ENCODE data around the gene LIPC.

LIPC gene

DNA sequence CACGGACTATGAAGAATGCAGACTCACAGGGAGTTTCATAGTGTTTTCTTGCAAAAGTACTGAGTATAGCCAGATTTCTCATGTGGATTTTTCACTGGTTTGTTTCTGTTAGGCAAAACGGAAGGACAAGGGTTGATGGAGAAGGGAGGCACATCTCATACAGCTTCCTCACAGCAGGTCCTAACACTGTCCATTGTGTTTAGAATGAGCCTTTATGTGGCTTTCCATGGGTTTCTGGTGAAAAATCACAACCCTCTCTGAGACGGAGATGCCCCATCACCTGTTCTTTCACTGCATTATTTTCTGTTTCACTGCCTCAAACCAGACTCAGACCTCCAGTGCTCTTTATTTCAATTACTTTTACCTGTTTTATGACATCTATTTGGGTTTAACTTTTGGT lies 25.0 kb upstream of the LIPC start:
- no peak for DNase-seq (ENCODE audit: low read depth)

DNA sequence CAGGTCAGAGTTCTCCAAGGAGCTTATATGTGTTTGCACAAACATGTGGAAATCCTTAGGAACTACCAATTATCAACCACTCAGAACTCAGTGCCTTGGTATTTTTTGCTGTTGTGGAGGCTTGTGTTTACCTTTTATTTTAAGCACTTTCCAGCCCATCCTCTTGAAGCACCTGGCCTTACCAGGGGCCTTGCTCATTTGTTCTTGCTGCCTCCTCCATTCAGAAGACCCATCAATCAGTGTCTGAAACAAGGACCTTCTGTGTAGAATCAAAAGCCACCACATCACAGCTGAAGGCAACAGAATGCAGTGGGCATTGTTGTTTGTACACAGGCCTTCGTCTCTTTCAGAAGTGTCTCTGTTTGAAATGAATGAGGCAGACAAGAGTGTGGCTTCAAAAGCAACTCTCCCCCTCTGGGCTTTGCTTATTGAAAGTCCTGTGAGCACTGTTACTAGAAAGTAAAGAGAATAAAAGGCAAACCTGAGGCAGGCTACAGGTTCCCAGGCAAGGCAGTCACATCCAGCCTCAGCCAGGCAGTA lies 24.5 kb upstream of the LIPC start:
- DNase-seq (ENCODE audit: low read depth): no peak

DNA sequence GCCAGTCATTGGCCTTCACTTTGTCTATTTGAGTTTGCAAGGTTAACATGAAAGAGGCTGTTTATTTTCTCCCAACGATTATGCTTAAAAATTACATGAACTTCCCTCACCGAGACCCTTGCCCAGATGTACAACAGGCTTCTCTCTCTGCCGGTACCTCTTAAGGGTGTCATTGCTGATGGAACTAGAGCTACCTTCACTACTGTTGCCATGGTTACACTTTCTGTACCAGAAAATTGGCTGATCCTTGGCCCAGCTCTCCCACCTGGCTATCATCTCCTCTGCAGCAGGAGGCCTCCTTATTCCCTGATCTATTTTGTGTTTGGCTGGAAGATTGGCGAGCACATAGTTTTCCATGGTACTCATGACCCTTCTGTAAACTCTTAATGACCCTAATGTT lies 24.0 kb upstream of the LIPC start:
- DNase-seq (ENCODE audit: low read depth): no peak

DNA sequence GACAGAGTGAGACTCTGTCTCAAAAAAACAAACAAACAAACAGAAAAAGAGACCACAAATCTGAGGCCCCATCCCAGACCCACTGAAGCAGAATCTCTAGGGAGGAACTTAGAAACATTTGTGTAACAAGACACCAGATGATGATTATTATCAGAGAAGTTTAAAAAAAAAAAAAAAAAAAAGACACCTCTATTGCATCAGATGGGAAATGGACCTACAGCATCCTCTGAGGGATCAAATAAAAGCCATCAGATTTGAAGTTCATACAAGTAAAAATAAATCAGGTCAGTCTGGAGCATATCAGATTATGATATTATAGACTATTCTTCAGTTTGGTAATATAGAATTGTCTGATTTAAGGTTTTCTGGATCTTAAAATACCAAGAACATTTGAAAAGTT lies 21.9 kb upstream of the LIPC start:
- no peak for DNase-seq (ENCODE audit: low read depth)

DNA sequence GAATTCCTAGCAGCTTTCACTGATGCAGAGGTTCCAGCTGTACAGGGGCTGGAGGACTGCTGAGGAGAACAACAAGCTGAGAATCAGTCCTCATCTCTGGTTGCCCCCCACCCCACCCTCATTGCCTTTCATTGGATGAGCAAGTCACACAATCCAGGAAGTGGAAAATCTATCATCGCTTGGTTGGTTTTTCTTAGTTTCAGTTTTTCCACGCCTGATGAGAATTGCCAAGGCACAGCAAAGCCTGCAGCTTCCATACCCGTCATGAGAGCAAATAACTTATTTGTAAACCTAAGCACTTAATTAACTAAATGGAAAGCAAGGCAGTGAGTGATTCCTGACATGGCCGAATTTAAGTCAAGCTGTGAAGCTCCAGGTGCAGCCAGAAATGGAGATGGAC lies 21.4 kb upstream of the LIPC start:
- DNase-seq (ENCODE audit: low read depth): no peak

DNA sequence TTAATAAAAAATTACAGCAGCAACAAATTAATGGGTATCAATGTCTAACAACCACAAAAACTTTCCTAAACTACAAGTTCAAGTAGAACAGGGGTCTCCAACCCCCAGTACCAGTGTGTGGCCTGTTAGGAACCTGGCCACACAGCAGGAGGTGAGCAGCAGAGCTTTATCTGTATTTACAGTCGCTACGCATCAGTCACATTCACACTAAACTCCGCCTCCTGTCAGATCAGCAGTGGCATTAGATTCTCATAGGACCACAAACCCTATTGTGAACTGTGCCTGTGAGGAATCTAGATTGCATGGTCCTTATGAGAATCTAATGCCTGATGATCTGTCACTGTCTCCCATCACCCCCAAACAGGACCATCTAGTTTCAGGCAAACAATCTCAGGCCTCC lies 18.5 kb upstream of the LIPC start:
- no peak for DNase-seq (ENCODE audit: low read depth)

DNA sequence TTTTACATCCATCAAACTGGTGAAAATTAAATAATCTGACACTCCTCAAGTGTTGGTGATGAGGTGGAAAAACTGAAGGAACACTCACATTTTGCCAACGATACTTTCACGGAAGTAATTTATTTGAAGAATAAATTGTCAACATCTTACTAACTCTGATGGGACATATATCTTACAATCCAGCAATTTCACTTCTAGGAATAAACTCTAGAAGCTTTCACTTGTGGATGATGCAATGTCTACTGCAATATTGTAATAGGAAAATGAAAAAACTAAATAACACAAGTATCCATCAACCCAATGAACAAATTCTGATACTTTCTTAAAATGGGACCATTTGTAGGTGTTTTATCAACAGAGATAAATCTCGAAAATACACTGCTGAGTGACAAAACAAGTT lies 16.2 kb upstream of the LIPC start:
- DNase-seq (ENCODE audit: low read depth): no peak

DNA sequence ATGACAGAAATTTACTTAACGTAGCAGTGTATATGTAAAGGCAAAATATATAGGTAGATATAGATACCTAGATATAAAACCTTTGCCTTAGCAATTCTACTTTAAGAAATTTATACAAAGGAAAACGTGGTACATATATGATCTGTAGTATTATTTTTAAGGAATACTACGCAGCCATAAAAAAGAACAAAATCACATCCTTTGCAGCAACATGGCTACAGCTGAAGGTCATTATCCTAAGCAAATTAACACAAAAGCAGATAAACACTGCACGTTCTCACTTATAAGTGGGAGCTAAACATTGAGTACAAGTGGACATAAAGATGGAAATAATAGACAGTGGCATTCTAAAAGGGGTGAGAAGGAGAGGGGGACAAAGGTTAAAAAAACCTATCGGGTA lies 14.8 kb upstream of the LIPC start:
- DNase-seq (ENCODE audit: low read depth): no peak

DNA sequence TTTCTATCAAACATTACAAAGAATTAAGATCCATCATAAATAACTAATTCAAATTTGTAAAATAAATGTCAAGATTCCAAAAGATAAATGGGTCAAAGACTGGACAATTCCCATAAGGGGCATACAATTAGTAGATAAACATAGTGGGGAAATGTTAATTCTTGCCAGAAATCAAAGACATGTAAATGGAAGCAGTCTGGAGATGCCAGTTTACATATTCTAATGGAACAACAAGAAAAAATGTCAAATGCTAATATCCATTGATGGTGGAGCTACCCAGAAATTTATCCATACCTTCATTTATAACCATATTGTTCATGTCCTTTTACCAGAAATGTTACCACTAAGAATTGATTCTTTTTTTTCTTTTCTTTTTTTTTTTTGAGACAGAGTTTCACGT lies 13.7 kb upstream of the LIPC start:
- DNase-seq (ENCODE audit: low read depth): no peak

DNA sequence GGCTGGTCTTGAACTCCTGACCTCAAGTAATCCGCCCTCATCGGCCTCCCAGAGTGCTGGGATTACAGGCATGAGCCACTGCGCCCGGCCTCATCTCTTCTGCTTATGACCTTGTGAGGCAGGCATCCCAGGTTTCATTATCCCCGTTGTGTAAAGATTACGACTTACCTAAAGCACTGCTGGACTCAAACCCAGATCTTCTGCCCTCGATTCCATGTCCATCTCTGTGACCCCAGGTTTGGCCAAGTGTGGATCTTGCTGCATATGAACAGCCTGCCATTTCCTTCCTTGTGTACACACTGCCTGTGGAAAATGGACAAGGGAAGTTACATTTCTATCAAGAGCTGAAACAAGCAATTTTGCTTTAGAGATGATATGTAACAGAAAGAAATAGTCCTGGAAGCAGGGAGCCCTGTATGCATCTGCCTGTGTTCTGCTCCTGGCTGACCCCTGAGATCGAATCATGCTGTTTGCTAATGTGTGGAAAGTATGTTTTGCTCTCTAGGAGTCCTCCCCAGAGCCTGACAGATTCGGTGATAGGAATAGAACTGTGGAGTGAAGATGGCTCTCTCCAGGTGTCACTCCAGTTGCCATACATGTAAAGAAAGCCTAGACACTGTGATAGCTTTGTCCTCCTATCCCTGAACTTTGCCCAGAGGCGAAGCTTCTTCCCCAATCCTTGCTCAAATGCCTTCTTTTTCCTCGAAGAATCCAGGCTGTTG lies 11.8 kb upstream of the LIPC start:
- DNase-seq (ENCODE audit: low read depth): no peak

DNA sequence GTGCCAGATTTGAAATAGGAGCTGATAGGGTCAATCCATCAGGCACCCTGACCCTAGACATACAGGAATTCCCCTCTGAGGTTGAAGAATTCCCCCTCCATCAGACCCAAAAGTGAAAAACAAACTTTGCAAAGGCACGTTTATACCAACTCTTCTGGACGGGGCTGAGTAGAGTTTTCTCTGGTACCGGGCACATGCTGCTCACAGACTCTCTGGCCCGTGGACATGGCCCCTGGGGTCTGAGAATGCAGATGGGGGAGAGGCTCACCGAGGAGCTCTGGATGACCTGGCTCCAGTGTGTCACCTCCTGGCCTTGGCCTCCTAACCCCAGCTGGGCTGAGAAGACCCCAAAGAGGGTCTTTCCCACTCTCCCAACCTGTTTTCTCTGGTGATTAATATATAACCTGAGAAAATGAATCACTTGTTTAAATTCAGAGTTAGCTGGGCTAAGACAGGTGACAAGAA lies 11.2 kb upstream of the LIPC start:
- no peak for DNase-seq (ENCODE audit: low read depth)

DNA sequence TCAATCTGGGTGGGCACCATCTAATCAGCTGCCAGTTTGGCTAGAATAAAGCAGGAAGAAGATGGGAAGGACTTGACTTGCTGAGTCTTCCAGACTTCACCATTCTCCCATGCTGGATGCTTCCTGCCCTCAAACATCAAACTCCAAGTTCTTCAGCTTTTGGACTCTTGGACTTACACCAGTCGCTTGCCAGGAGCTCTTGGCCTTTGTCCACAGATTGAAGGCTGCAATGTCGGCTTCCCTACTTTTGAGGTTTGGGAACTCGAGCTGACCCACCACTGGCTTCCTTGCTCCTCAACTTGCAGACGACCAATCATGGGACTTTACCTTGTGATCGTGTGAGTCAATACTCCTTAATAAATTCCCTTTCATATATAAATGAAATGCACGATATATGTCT lies 8.6 kb upstream of the LIPC start:
- no peak for DNase-seq (ENCODE audit: low read depth)

DNA sequence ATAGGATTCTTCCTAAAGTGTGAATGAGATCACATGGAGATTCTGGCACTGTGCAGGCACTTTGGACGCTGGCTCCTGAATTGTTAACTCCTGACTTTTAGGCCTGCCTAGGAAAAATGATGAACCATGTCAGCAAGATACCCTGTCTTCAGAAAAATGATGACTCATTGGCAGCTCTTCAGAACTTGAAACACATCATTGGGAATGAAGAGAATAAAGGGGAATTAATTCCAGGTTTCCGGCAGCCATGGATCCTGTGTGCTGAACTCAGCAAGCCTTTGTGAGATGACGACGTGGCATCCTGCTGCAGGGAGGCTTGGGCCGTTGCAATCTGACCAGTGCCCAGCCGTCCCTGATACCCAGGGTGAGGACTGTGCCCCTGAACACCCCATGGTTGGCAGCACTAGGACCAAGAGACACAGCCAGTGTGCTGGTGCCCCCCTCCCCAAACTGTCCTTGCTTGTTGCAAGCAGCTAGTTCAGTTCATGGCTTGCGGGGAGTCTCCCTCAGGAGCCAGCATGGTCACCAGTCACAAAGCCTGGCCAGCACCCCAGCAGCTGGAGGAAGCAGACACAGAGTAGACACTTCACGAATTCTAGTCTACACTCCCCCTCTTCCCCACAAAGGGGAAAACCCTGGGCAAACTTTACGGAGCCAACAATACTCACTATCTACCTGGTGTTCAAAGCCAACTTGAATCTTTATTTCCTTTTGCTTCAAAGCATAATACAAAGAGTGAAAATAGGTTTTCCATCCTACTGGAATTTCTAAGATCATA lies 7.8 kb upstream of the LIPC start:
- DNase-seq (ENCODE audit: low read depth): no peak

DNA sequence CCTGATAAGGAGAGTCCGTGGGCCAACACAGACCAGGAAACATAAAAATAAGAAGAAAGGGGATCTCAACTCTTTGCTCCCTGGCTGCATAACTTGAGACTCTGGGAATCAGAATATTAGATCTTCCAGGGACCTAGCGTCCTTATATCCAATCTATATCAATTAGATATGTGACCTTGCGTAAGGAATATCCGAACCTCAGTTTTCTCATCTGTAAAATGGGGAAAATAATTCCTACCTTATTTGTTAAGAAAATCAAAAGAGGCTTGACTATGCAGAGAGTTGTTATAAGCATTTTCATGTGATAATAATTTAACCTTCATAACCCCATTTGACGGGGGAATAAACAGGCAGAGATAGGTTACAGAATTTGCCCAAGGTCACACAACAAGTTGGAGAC lies 7.1 kb upstream of the LIPC start:
- DNase-seq (ENCODE audit: low read depth): no peak

DNA sequence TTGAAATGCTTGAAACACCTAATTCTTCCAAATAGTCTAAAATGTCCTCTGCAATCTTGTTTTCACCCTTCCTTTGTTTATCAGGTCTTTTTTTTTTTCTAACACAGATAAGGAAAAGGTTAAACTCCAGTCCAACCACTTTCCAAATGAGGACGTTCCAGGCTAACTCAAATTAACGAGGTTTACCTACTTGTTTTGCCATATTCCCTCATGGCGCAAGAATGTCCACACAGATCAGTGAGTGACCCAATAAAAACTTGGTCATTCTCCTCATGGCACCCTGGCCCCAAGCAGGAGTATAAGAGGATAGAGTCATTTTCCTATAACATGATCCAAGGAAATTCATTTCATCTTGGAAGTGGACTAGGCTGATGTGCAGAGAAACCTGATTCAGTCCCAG lies 6.6 kb upstream of the LIPC start:
- DNase-seq (ENCODE audit: low read depth): no peak

DNA sequence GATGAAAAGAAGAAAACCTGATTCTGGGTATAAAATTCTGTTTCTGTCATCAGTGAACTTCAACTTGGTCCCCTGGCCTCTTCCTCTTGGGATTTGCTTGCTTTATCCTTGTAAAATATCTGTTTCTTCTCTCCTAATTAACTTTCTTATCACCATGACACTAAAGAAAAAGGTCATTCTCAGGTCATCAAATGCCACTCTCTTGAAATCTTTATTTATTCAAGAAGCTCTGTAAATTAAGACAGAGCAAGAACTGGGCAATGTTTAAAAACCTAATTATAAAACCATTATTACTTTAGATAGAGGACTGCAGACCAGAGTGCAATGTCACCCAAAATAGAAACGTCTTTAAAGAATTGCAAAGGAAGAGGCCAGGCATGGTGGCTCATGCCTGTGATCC lies 6.0 kb upstream of the LIPC start:
- no peak for DNase-seq (ENCODE audit: low read depth)

DNA sequence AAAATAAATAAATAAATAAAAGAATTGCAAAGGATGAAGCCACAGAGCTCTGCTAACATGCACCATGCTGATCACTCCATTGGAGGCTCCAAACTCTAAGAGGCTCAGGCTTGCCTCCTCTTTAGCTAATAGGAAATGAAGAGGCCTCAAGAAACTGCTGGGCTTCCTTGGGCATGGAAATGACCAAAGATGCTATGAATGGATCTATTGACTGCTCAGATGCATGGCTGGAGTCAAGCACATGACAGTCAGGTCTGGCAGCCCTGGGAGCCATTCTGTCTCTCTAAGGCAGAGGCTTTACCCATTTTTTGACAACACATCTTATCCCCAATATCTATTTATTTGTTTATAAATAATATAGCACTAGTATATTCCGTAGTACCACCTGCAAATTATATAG lies 5.3 kb upstream of the LIPC start:
- DNase-seq (ENCODE audit: low read depth): no peak

DNA sequence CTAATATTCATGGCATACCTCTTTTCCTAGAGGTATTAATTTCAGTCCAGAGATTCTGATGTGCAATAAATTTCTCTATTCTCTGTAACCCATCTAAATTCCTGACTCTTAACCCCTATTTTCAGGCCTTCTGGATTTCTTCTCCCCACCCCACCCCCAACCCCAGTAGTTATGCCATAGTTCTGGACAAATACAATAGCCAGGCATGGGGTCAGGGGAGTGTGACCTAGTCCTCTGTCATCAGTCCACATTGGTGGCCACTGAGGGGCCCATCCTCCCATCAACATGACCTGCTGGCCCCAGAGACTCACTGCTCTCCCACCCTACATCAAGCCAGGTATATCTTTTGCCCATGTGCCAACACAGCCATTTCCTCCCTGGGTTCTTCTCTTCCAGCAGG lies 3.8 kb upstream of the LIPC start:
- no peak for DNase-seq (ENCODE audit: low read depth)

DNA sequence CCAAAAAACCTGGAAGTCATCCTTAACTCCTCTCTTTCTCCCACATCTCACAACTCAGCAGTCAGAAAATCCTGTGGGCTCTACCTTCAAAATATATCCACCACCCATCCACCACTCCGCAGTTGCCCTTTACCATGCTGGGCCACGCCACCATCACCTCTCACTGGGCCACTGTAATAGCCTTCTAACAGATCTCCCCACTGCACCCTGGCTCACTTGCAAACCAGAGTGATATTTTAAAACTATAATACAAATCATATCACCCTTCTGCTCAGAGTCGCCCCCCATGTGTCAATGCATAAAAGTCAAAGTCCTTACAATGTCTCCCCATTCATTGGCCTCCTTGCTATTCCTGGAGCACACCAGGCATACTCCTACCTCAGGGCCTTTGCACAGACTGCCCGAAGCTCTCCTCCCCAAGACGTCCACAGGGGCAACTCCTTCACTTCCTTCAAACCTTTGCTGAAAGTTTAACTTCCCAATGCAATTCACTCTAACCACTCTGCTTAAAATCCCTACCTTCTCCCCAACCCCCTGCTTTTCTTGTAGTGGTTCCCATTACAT lies 1.5 kb upstream of the LIPC start:
- DNase-seq (ENCODE audit: low read depth): no peak

DNA sequence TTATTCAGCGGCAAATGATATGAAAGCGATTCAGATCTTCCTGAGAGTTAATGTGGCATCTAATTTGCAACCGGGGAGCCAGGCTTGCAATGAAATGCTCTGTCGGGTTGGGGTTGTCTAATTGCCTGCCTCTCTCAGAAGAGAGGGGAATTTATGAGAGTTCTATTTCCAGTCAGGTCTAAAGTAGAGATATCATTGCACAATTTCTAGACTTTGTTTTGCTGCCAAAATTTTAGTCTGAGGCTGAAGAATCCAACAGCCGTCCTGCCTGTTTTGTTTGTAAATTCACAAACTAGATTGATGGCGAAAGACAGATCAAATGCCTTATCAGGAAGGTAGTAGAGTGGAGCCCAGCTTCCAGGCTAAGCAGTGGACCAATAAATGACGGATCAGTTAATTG lies 610 bp downstream of the LIPC start:
- DNase-seq (ENCODE audit: low read depth): no peak

DNA sequence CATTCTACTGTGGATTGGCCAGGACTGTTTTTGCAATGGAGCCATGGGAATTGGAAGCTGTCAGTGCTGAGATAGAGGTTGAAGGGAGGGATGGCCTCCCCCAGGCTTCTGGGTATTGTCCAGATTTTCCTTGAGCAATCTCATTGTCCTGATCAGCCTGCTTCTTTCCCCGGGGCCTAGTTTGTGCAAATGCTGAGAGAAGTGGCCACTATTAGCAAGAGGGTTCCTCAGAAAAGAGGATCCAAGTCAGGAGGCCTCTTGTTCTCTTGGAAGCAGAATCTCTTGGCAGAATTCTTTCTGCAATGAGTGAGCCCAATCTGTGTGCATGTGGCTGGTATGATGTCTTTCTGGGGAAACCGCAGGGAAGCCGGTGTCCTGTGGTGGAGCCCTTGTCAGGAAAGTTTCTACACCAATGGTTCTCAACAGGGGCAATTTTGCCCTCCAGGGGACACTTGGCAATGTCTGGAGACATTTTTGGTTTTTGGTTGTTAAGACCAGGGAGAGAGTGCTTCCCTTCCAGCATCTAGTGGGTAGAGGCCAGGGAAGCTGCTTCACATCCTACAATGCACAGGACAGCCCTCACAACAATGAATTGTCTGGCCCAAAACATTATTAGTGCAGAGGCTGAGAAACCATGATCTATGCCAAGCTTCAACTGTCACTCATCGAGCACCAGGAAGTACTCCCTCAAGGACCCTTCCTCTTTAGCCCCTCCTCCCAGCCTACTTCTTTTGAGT lies 2.0 kb downstream of the LIPC start:
- no peak for DNase-seq (ENCODE audit: low read depth)

DNA sequence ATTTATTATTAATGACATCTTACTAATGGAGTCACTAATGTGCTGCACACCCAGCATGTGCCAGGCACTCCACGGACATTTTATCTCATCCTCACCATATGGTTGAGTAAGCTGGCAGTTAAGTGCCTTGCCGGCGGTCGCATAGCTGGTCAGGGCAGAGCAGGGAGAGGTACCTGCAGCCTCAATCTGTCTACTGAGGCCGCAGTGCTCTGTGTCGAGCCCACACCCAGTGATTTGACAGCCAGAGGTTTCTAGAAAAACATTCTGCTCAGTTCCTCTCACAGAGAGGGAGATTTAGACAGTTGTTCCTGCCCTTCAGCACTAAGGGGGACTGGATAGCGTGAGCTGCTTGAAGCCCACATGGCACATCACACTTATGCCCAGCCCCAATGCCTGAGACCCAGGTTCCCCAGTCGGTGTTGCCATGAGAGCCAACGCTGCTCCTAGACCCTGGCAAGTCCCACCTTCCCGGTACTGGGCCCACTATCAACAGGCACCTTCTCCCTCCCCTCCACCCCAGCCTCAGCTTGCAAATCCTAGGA lies 2.6 kb downstream of the LIPC start:
- DNase-seq (ENCODE audit: low read depth): no peak
